Activated CD4-positive, alpha-beta T cell treated with anti-CD3 and anti-CD28 coated beads, Interleukin-2, amount 50 U/mL, for 48 hours (primary cell): ENCODE results near the gene RUBCN.

Experiments used
- DNase-seq, 2 experiments: peaks; one replicate each; pipeline ENCODE4 v3.0.0-alpha.2; 2020

Gene RUBCN

DNA sequence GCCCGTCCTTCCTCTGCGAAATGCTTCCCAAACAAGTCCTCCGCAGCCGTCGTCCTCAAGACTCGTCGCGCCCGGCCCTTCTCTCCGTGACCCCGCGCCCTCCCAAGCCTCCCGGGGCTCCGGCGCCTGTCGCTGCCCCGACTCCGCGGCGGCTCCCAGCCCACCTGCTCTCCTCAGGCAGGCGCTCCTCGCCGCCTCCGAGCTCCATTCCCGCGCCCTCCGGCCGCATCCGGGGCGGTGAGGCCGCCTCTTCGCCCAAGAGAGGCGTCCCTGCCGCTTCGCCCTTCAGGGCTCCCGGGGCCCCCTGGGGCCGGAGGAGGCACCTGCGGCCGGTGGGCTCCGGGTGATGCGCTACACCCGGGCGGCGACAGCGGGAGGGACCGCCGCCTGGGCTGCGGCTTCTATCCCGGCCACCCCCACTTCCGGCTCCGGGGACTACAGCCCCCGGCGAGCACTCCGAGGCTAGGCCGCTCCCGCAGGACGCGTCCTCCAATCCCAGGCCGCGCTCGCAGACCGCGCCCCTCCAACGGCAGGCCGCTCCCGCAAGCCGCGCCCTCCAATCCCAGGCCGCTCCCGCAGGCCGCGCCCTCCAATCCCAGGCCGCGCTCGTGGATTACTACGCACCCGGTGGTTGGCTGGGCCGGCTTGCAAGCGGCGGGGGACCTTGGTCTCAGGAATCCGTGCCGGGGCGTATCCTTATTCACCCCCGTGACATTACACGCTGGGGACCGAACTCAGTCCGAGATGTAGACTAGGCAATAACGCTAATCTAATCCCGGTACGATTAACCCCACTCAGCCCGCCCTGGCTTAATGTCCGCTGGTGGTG, at the start of gene RUBCN:
TSS of gene RUBCN (minus strand) at position 414 of the 828 bp plus-strand sequence. CDS start at position 229, 185 bp downstream.
- DNase-seq: peak; percentile 93 to 95

DNA sequence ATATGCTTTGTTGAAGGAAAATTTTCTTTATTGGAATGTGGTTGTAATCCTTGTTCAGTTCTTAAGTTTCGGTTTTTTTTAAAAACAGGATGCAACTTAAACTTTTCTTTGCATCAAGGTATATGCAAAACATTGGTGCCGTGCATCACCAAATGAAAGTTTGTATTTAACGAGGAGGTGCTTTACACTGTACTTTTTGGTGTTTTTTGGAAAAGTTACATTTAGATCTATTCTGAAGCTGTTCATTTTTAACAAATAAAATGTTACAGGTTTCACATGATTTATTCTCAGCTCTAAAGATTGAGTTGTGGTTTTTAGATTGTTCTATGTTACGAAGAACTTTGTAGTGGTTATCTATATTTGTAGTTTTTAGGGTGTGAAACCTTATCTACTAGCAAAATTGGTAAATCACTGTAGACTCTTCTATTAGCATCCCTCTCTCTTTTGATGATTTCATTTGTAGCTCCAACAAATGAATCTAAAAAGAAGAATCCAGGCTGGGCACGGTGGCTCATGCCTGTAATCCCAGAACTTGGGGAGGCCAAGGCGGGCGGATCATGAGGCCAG, 47.4 kb upstream of the RUBCN start:
- DNase-seq: no peak

DNA sequence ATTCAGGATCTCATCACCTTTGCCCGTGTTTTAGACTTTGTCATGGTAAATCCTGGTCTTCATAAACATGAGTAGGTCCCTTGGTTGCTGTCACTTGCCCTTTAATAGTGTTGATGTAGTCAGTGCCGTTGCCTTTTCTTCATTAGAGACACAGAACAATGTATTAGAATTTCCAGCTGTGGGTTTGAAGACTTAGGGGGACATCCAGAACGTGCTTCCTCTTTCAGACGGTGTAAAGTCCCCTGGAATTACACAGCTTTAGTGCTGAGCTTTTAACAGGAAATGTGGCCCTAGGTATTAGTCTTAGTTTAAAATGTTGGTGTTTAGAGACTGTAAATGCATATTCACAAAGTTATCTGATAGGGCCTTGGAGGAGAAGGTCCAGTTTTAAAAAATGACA, 45.5 kb upstream of the RUBCN start:
- no peak for DNase-seq

DNA sequence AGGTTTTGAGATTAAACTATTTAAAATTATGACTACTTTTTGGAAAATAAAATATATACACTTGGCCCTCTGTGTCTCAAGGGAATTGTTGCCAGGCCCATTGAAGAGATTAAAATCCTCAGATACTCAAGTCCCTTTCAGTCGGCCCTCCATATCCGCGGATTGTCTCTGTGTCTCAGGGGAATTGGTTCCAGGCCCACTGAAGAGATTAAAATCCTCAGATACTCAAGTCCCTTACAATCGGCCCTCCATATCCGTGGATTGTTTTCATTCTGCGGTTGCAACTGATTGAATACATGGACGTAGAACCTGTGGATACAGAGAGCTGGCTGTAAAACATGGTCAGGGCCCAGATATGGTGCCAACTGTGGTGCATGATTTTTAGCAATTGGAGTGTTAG, 38.6 kb upstream of the RUBCN start:
- DNase-seq: no peak

DNA sequence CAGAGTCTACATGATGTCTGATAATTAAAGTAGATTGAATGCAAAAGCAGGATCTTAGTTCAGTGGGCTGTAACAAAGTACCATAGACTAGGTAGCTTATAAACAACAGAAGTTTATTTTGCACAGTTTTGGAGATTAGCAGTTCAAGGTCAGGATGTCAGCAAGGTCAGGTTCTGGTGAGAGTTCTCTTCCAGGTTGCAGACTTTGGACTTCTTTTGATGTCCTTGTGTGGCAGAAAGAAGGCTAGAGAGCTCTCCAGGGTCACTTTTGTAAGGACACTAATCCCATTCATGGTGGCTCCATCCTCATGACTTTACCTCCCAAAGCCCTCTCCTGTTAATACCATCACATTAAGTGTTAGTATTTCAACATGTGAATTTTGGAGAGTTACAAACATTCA, 25.1 kb upstream of the RUBCN start:
- no peak for DNase-seq

DNA sequence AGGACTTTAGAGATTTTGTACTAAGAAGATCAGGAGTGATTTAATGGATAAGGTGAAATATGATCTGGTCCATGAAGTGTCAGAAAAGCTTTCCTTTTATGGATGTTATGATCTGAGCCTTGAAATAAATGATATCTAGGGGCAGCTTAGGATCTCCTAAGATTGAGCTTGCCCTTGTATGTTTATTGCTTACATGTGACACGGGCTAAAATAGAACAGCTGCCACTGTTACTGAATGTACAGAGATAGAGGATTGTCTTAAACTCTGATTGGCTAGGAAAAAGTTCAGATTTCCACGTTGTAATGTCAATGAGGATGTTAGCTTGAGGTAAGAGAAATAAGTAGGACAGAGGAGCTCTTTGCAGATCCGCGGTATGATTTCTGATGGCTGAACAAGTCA, 21.8 kb upstream of the RUBCN start:
- no peak for DNase-seq

DNA sequence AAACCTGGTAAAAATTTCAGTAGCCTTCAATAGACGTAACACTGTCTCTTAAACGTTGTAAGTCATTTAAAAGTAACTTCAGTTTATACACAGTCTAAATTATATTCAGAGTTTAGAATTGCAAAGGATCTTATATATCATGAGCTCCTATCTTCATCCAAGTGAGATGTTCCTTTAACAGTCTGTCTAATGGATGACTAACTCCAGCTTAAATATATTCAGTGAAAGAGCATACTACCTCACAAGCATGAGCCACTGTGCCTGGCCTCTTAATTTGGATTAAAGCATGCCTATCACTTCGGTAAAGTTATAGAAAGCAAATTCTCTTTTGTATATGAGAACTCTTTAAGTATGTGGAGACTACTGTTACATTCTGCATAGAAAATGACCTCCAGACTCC, 20.0 kb upstream of the RUBCN start:
- DNase-seq: no peak

DNA sequence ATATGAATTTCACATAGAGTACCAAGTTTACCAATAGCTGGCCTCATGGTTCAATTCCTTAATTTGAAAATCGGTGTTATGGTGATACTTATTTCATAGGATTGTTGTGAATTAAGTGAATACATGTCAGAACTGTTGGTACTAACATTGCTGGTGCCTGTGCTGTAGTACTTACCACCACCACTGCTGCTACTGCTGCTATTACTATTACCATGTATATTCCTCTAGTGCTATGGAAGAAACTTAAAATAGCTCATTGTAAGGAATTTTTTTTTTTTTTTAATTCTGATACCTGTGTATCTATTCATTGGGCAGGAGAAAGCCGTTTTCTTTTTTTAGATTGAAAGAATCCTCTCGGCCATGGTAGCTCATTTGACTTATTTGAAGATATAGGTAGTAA, 16.6 kb upstream of the RUBCN start:
- no peak for DNase-seq

DNA sequence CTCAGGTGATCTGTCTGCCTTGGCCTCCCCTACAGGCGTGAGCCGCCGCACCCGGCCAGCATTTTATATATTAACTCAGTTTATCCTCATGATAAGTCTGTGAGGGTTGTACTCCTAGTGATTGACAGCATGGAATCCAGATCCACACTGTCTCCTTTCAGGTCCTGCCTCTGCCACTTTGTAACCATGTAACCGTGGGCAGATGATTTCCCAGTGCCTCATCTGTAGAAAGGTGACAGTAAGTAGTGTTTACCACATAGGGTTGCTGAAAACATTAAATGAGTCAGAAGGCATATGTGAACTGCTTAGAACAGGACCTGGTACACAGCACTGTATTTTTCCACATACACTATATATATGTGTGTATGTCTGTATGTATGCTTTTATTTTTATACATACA, 15.4 kb upstream of the RUBCN start:
- peak in 1 of 2 experiments; percentile 24 for DNase-seq

DNA sequence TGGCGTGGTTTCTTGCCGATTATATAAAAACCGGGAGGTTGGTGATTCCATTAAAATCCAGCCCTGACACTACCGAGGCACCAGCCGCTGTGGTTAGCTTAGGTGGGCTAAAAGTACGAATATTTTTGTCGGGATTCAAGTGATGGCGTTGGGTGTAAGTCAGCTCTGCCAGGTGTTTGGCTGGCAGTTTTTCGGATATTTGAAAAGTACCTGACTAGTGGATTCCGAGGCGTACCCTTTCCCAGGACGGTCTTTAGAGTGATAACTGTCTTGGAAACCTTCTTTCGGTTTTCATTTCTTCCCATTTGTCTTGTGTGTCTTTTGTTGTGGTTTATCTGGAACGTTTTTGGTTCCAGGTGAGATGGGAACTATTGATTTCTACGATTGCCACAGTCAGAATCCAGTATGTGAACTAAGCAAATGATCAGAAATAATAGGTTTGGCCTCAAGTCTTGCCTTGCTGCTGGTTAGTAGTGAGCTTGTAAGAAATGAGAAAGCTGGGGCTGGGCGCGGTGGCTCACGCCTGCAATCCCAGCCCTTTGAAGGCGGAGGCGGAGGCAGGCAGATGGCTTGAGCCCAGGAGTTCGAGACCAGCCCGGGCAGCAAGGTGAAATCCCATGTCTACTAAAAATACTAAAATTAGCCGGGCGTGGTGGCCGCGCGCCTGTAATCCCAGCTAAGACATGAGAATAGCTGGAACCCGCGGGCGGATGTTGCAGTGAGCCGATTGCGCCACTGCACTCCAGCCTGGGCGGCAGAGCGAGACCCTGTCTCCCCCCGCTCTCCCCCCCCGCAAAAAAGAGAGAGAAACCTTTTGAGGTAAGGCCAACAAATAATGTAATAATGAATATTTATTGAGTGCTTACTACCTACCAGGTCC, 14.4 kb upstream of the RUBCN start:
- peak; percentile 56 to 68 for DNase-seq

DNA sequence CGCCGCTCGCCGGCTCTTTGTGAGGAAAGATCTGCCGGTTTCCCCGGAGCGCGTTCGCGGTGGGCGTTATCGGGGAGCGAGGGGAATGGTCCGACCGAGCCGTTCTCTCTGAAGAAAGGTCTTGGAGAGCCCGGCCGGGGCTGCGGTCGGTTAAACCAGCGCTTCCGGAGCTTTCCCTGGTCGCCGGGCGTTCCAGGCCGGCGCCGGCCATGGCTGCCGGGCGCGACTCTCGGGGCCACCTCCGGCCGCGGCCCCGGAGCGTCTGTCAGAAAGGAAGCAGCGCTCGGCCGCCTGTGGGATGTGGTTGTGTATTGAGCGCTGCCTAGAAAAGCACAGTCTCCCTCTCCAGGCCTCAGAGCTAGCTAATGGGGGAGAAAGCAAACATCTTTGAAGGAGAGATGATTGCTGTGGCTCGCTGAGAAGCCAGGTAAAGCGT, 13.7 kb upstream of the RUBCN start:
- peak; percentile 53 to 68 for DNase-seq

DNA sequence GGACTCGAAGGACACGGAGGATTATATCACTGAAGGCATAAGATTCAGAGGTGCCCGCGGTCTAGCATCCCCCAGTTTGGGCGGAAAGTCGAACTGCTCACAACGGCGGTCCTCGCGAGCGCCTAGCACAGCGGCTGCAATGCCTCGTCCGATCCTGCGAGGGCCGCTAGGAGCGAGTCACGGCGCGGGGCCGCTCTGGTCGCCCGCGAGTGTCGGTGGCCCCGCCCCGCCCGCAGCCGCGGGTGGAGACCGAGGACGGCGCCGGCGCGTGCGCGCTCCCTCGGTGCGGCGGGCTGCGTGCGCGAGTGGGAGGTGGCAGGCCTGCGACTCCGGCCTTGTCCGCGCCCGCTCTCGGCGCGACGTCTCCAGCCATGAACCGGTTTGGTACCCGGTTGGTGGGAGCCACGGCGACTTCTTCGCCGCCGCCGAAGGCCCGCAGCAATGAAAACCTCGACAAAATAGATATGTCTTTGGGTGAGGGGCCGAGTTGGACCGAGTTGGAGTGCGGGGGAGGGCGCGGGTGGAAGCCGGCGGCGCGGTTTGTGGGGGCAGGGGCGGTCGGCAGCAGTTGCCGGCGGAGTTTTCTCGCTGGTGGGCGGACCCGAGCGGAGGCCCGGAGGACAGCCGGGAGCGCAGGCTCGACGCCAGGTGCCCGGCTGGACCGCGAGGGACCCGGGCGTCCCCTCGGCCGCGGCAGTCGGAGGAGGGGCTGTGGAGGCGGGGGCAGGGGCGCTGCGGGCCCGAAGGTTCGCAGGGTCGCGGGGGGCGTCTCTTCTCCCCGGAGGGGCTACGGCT, 13.1 kb upstream of the RUBCN start, which contains the start of gene FYTTD1:
TSS of gene FYTTD1 (plus strand) at position 283 of the 795 bp plus-strand sequence. CDS start at position 372, 89 bp downstream.
- peak; percentile 83 to 87 for DNase-seq

DNA sequence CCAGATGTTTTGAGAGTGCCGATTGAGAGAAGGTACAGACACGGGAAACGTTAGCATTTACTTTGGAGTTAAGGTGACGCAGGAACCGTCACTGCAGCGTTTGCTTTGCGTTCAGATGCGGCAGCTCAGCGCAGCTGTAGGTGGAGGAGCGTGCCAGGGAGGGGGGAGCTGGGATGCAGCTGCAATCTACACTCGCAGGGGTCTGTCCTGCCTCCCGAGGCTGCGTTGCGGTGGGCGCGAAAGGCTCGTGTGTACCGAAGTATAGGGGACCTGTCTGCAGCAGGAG, 12.6 kb upstream of the RUBCN start:
- peak in 1 of 2 experiments; percentile 64 for DNase-seq

DNA sequence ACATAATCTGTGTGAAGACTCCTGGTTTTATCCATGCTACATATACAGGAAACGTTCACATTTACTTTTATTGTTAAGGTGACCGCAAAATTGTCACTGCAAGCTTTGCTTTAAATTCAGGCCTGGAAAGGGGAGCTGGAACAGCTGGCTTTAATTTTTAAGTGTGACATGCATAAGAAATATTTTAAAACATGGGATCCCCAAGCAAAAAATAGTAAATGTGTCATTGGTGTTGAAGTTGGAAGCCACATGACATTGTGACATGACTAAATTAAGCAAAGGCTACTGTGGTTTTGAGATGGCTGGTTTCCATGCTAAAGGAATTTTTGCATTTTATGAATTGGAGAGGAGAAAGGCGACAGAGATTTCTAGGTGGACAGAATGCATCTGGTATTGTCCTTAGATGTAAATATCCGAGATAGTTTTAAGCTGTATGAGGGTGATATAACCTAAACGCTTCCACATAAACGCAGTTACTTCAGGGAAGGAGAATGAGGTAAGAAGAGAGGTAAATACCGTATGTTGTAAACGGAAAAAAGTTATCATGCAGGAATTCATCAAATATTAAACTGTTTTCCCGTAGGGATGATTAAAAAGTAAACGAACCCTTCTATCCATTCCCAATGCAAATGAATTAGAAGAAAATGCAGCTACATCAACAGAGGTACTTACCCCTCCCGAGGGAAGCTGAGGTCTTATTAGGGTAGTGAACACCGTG, 12.1 kb upstream of the RUBCN start:
- no peak for DNase-seq

DNA sequence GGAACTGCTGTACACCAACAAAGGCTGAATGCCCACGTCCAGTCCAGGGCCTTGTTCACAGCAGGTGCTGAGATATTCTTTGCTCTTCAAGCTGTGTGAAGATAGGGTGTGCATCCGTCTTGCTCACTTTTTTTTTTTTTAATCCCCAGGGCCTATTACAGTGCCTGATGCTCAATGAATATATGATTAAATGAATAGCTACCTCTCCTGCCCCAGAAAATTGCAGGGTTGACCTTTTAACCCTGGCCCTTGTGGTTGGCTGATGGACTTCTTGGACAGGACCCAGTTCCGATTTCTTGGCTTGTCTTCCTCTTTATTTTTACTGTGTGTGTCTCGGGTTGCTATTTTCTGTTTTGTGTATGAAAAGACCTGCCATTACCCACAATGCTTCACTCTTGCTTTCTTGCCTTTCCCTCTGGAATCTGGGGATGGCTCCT, 10.1 kb upstream of the RUBCN start:
- no peak for DNase-seq

DNA sequence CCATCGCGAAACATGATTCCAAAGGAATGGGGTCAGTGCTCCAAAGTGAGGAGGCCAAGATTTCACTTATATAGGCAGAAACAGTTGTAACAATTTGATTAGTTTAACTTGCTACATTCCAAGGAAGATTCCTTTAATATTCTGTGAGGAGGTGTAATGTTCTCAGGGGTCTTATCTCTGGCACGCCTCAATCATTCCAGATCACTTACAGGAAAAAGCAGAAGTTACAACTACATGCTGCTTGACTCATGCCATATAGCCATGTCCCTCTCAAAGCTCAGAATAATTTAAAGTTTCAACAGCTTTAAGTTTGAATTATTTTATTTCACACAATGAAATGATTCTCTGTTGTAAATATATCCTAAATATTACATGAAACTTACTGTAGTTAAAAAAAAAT, 9.5 kb upstream of the RUBCN start:
- no peak for DNase-seq

DNA sequence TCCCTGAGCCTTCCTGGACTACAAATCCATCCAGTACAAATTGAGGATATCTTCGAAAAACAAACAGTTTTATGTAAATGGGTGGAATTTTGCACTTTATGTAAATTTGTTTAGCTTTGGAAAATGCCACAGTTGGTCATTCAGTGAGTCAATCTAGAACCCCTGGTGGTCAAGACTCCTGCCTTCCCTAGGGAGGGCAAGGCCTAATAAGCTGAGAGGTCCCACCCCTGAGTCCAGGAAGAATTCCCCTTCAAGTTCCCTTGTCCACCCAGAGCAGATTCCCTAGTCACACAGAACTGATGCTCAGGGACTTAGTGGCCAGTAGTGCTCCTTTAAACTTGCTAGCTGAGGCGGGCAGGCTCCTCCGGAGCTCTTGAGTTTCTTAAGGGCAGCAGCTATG, 6.1 kb upstream of the RUBCN start:
- DNase-seq: no peak

DNA sequence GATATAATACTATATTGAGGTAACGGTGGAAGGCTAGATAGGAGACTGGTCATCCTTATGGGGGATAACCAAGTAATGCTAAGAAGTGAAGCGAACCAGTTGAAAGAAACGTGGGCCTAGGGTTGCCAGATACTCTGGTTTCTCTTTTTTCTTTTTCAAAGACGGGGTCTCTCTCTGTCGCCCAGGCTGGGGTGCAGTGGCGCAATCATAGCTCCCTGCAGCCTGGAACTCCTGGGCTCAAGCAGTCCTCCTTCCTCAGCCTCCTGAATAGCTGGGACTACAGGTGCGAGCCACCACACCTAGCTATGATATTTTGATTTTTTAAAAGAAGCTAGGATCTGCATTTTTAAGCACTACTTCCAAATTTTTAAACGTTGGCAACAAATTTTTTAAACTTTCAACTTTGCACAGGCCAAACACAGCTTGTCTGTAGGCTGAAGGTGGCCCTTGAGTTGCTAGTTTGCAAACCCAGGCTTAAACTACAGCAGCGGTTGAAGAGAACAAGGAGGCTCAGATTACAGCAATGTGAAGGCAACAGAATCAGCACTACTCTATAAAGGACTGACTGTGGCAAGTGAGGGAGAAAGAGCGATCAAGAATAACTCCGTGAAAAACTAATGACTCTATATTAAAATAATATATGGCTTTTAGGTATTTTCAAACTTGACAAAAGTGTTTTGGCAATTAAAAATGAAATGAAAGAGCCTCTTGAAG, 1.2 kb upstream of the RUBCN start:
- no peak for DNase-seq

DNA sequence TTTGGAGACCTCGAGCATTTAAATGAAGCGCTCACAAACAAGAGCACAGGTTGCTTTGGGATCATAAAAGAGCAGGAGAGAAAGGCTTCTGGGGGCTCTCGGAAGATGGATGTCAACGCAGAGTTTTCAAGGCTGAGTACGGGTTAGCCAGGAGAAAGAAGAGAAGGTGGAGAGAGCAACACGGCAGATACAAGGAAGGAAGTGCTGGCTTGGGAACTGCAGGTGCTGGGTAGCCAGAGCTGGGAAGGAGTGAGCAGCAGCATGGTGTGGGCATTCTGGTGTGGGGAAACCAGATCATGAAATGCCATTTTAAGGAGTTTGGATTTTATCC, 580 bp upstream of the RUBCN start:
- no peak for DNase-seq

DNA sequence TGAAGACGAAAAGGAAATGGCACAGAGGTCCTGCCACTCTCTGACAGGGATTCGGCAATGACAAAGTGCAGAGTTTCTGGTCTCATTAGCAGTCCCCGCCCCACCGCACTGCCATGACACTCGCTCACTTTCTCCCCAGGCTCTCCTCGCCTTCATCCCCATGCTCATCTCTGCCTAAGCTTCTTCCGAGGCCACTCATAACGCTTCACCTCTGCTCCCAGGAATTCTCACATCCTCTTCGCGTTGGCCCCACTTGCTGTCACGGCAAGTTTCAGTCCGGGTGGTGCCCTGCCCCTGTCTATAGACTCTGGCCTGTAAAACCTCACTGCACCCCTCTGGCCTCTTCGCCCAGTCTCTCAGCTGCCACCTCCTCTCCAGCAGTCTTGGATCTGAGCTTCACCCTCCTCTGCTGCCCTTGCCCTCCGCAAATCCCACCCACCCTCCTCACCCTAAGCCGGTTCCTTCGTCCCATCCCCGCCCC, 654 bp downstream of the RUBCN start:
- DNase-seq: peak; percentile 66 to 73

DNA sequence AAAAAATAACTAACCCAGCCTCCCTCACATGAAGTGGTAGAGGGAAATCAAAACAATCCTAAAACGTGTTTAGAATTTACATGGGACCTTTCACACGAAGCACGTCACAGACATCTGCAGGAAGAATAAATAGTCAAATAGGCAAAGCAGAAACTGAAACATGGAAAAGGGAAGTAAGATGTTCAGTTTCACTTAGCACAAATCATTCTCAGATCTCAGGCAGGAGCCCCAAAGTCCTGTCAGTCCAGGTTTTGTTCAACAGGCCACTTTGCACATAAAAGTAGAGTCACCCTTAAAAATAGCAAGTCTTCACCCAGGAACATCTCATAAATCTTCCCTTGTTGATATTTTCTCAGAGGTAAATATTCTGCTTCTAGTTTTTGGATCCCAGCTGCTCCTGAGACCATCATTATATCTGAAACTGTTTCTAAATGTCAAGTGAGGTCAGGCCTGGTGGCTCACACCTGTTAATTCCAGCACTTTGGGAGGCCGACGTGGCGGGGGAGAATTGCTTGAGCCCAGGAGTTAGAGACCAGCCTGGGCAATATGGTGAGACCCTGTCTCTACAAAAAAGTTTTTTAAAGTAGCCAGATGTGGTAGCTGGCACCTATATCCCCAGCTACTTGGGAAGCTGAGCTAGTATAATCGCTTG, 1.9 kb downstream of the RUBCN start:
- DNase-seq: no peak
